GM12878 (cell line): ENCODE results near the gene RTF1. TPM values are rescaled to one million over a fixed set of nuclear protein-coding genes. Genes with fewer than 3 reads are reported as not detected.

Experiments
- ATAC-seq: fragments of 200-7000 bp; cut with Tn5 transposase; 3 replicates; pipeline ENCODE4 v1.9.1; 2020; ENCODE audit warnings: mild to moderate bottlenecking, moderate library complexity
- BruUV-seq: library from RNA; stranded (reverse); fragments of 400-500 nt; replicated peaks from 2 replicates; lab custom pipeline; 2021; lab: Mats Ljungman, UMichigan
- CTCF ChIA-PET: fragments of 300-600 bp; sonication (Branson Sonifier 250); formaldehyde crosslinking; extraction: SDS; loops from one replicate; lab custom pipeline; 2021; ENCODE audit warnings: inconsistent platforms; lab: Yijun Ruan, JAX
- POLR2A ChIA-PET: fragments of 350-600 bp; formaldehyde crosslinking; extraction: SDS; loops from one replicate; lab custom pipeline; 2021; ENCODE audit warnings: inconsistent platforms; lab: Charles Lee
- RAD21 ChIA-PET: fragments of 300-600 bp; sonication (Branson Sonifier 250); formaldehyde crosslinking; loops from one replicate; lab custom pipeline; 2023; ENCODE audit warnings: antibody characterized with exemption; ENCODE audit not compliant: unreplicated experiment; lab: Charles Lee
- SMC1A ChIA-PET: fragments of 300-600 bp; sonication (Branson Sonifier 250); formaldehyde crosslinking; loops from one replicate; lab custom pipeline; 2023; ENCODE audit not compliant: unreplicated experiment, uncharacterized antibody; lab: Charles Lee
- DNase-seq: peaks from one replicate; pipeline ENCODE4 v3.0.0-alpha.2; 2011; ENCODE audit warnings: low read depth, low spot score
- FAIRE-seq: peaks from 3 replicates; lab custom pipeline; 2011; peaks lifted over from hg19 to GRCh38; lab: Jason Lieb, UNC
- H2AFZ ChIP-seq: 2 replicates; pipeline ENCODE4 v1.6.0; 2011; ENCODE audit warnings: low read depth, low read length, control low read depth; ENCODE audit not compliant: control insufficient read depth
- H3K27ac ChIP-seq: 2 replicates; pipeline ENCODE4 v1.5.1; 2011; ENCODE audit warnings: control low read depth; ENCODE audit not compliant: control insufficient read depth, insufficient read depth
- H3K27me3 ChIP-seq, 2 experiments: replicated peaks in 1 of 2; 2 replicates each; pipeline versions ENCODE4 v1.6.0 to v1.6.1; 2011; ENCODE audit warnings: low read length in 1 of 2; ENCODE audit not compliant: control insufficient read depth in 2 of 2, insufficient read depth in 2 of 2
- H3K36me3 ChIP-seq, 2 experiments: 2 replicates each; pipeline ENCODE4 v1.5.1; 2011; ENCODE audit warnings: low read length in 1 of 2; ENCODE audit not compliant: control insufficient read depth in 2 of 2, insufficient read depth in 2 of 2
- H3K4me1 ChIP-seq: 2 replicates; pipeline ENCODE4 v1.6.1; 2011; ENCODE audit warnings: mild to moderate bottlenecking, low read length, moderate library complexity, mixed read lengths; ENCODE audit not compliant: control insufficient read depth, insufficient read depth
- H3K4me2 ChIP-seq: 2 replicates; pipeline ENCODE4 v1.6.0; 2011; ENCODE audit warnings: control low read depth; ENCODE audit not compliant: control insufficient read depth, insufficient read depth
- H3K4me3 ChIP-seq: fragments of 200-600 bp; sonication (generic); 2 replicates; pipeline ENCODE4 v1.5.1; 2016
- H3K79me2 ChIP-seq: 2 replicates; pipeline ENCODE4 v1.6.0; 2011; ENCODE audit warnings: low read length; ENCODE audit not compliant: control insufficient read depth, insufficient read depth
- H3K9ac ChIP-seq: 2 replicates; pipeline ENCODE4 v1.8.0; 2011; ENCODE audit warnings: low read length, control low read depth, mixed read lengths; ENCODE audit not compliant: control insufficient read depth, insufficient read depth
- H3K9me3 ChIP-seq: replicated peaks from 3 replicates; pipeline ENCODE4 v1.5.1; 2011; ENCODE audit warnings: mild to moderate bottlenecking, low read length; ENCODE audit not compliant: control insufficient read depth, insufficient read depth
- H4K20me1 ChIP-seq: 2 replicates; pipeline ENCODE4 v1.6.0; 2011; ENCODE audit not compliant: control insufficient read depth, insufficient read depth
- BCL11A ChIP-seq: IDR thresholded peaks from 2 replicates; pipeline ENCODE4 v1.6.1; 2011; ENCODE audit warnings: low read depth, low read length
- BCL3 ChIP-seq: IDR thresholded peaks from 2 replicates; pipeline ENCODE4 v1.6.1; 2011; ENCODE audit warnings: borderline replicate concordance, low read depth, mild to moderate bottlenecking, moderate library complexity, low read length; ENCODE audit not compliant: insufficient read depth, poor library complexity, severe bottlenecking
- CEBPB ChIP-seq, 2 experiments: fragments of 150-350 bp in 1 of 2; IDR thresholded peaks; 2 replicates each; pipeline ENCODE4 v1.6.1; 2012 to 2014; ENCODE audit warnings: low read depth in 2 of 2, low read length in 2 of 2, borderline replicate concordance in 1 of 2, inconsistent platforms in 1 of 2
- EGR1 ChIP-seq, 2 experiments: IDR thresholded peaks; 1 replicate in 1 of 2; 2 replicates in 1 of 2; pipeline ENCODE4 v1.6.1; 2011 to 2012; ENCODE audit warnings: low read depth in 2 of 2, low read length in 2 of 2, borderline replicate concordance in 1 of 2, mild to moderate bottlenecking in 1 of 2, moderate library complexity in 1 of 2
- NBN ChIP-seq: fragments of 450-650 bp; IDR thresholded peaks from 2 replicates; pipeline ENCODE4 v1.6.1; 2016
- PAX5 ChIP-seq: IDR thresholded peaks from 2 replicates; pipeline ENCODE4 v1.6.1; 2011; ENCODE audit warnings: low read depth, low read length, borderline replicate concordance
- POU2F2 ChIP-seq: IDR thresholded peaks from 3 replicates; pipeline ENCODE4 v1.6.1; 2011; ENCODE audit warnings: low read depth, mild to moderate bottlenecking, low read length, borderline replicate concordance
- RAD21 ChIP-seq: IDR thresholded peaks from 2 replicates; pipeline ENCODE4 v1.6.1; 2011; ENCODE audit warnings: mild to moderate bottlenecking, low read depth, low read length, moderate library complexity; ENCODE audit not compliant: insufficient read depth
- SMAD5 ChIP-seq: IDR thresholded peaks from 2 replicates; pipeline ENCODE4 v1.6.1; 2016; ENCODE audit warnings: antibody characterized with exemption, low read depth
- TARDBP ChIP-seq: IDR thresholded peaks from 2 replicates; pipeline ENCODE4 v1.6.1; 2016; ENCODE audit warnings: borderline replicate concordance
- YBX1 ChIP-seq: fragments of 450-650 bp; IDR thresholded peaks from 2 replicates; pipeline ENCODE4 v1.6.1; 2016; ENCODE audit warnings: antibody characterized with exemption
- ZNF24 ChIP-seq: fragments of 450-650 bp; IDR thresholded peaks from 2 replicates; pipeline ENCODE4 v1.6.1; 2017; ENCODE audit warnings: antibody characterized with exemption, mild to moderate bottlenecking
- ZNF274 ChIP-seq: IDR thresholded peaks from one replicate; pipeline ENCODE4 v1.8.0; 2011; ENCODE audit not compliant: insufficient read length, insufficient read depth
- ZNF687 ChIP-seq: fragments of 450-650 bp; IDR thresholded peaks from 2 replicates; pipeline ENCODE4 v1.6.1; 2017; ENCODE audit warnings: mild to moderate bottlenecking, moderate library complexity
- WGBS: methylation state at CpG from one replicate; pipeline ENCODE4 v1.1.6; 2016; ENCODE audit warnings: low lambda C conversion rate; ENCODE audit not compliant: insufficient replicate concordance, insufficient coverage; ENCODE audit errors: missing lambda C conversion rate; 5-methylcytosine and 5-hydroxymethylcytosine counted together
- in situ Hi-C: fragments of 300-500 bp; cut with MboI; formaldehyde crosslinking; loops from 9 replicates; pipeline ENCODE4 v1.14.3; 2018; ENCODE audit warnings: mixed read lengths
- intact Hi-C: fragments of 100-400 bp; cut with micrococcal nuclease; formaldehyde crosslinking; loops from one replicate; pipeline ENCODE4 v1.14.2; 2022; ENCODE audit not compliant: unreplicated experiment
- polyA plus RNA-seq, 11 experiments: library from polyadenylated mRNA; depleted of rRNA in 4 of 11; unstranded in 6 of 11; stranded (reverse) in 5 of 11; fragments of >200 nt; fragmentation: Nextera tagmentation in 4 of 11; fragmentation: Illumina TruSeq in 1 of 11; extraction: Ambion mirVana in 4 of 11; extraction: Trizol in 1 of 11; gene quantifications; 1 replicate in 1 of 11; 2 replicates in 10 of 11; pipeline versions ENCODE4 v1.2.1 to v1.2.3, GENCODE V29; 2011 to 2016; ENCODE audit warnings: inconsistent platforms in 2 of 11, missing spikeins in 2 of 11, low read depth in 1 of 11
- total RNA-seq, 4 experiments: library from RNA; depleted of rRNA in 3 of 4; stranded (reverse); fragments of >200 nt in 3 of 4; fragmentation: Illumina TruSeq in 1 of 4; extraction: Trizol in 1 of 4; gene quantifications; 2 replicates each; pipeline versions ENCODE4 v1.2.1 to v1.2.3, GENCODE V29; 2013 to 2021
- TF ChIP-seq, protein P1 (sequence below): IDR thresholded peaks from 2 replicates; pipeline ENCODE4 v1.6.1; 2011; ENCODE audit warnings: low read depth, low read length, improper control_type of control experiment, borderline replicate concordance

The RTF1 gene
- total and polyA plus RNA-seq, 10 of the 15 experiments (the other 5 are each of a cell fraction or from before 2014, with no cell fraction given) = 7.2 to 67.9 (median 32.3) TPM

DNA sequence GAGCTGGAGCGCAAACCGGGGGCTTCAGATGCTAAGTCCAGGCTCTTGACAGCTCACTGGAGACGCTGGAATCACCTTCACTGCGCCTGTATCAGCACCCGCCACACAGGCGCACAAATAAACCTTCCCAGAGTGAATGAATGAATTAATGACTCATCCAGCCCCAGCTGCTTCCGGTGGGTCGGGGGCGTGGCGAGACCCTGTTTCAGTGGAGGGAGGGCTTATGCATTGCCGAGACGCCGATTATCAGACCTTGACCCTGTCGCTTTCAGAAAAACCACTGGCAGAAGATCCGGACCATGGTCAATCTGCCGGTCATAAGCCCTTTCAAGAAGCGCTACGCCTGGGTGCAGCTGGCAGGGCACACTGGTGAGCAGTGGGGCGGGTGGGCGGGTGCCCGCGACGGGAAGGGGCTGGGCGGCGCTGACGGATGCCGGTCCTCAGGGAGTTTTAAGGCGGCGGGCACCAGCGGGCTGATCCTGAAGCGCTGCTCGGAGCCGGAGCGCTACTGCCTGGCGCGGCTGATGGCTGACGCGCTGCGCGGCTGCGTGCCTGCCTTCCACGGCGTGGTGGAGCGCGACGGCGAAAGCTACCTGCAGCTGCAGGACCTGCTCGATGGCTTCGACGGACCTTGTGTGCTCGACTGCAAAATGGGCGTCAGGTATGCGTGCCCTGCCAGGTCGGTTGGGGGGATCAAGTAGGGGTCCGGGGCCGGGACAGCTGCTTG, 84.5 kb downstream of the RTF1 start:
- Histone ChIP-seq H3K9me3 (no peaks in the 10 kb centered on the region), H4K20me1 (no peaks in the 10 kb centered on the region; the same call in 1 of the 2 replicates), H3K79me2 (no peaks in the 10 kb centered on the region), H3K4me1 (peaks cover 8% of the 10 kb centered on the region), H3K4me2 (peak overlapping the region; percentile 80), H3K4me3 (peak overlapping the region; percentile 44; the same call in 1 of the 2 replicates), H2AFZ (no peak overlapping the region), H3K27ac (no peak overlapping the region), H3K27me3 (peaks cover 12 to 15% of the 10 kb centered on the region in 2 experiments), H3K9ac (no peak overlapping the region), H3K36me3 (no peaks in the 10 kb centered on the region)
- ChIA-PET CTCF (interaction anchor here (0.9 to 2.5 kb wide), 2 partner anchors 12 to 35 kb away, joined by 3 to 18 read pairs; partner anchors contain the start of gene LTK), RAD21 (interaction anchor here (0.8 kb wide), 1 partner anchor 35 kb away, joined by 3 read pairs; no protein-coding TSS in a partner anchor), POLR2A (interaction anchor here (0.6 kb wide), 1 partner anchor 318 kb away, joined by 3 read pairs; no protein-coding TSS in a partner anchor), SMC1A (no interaction called here)
- DNase-seq (no peak), ATAC-seq (peak; percentile 76), FAIRE-seq (no peak)
- whole genome bisulfite sequencing = 5% methylated on average over 51 of the region's 56 CpGs
- intact Hi-C loops (no loop called here), in situ Hi-C loops (no loop called here)
- BruUV-seq = no TSS peak
- TF ChIP-seq BCL11A (no peak), NBN (no peak), ZNF687 (no peak), YBX1 (no peak), ZNF24 (peak; percentile 96), CEBPB (IDR thresholded peaks at IDR 0.05; ENCODE audit: borderline replicate concordance in 1 of 2, low read depth in 2 of 2, low read length in 2 of 2) (no peak), POU2F2 (no peak), ZNF274 (no peak), PAX5 (peak; percentile 32; the same call in 1 of the 2 replicates), EGR1 (IDR thresholded peaks at IDR 0.05; ENCODE audit: borderline replicate concordance in 1 of 2, low read depth in 2 of 2, low read length in 2 of 2) (no peak), RAD21 (no peak), BCL3 (no peak), SMAD5 (no peak), TARDBP (no peak)
- TF ChIP-seq, protein P1, sequence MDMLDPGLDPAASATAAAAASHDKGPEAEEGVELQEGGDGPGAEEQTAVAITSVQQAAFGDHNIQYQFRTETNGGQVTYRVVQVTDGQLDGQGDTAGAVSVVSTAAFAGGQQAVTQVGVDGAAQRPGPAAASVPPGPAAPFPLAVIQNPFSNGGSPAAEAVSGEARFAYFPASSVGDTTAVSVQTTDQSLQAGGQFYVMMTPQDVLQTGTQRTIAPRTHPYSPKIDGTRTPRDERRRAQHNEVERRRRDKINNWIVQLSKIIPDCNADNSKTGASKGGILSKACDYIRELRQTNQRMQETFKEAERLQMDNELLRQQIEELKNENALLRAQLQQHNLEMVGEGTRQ = no peak
